ENCODE data around the gene VAMP8.

VAMP8 gene

GRCh38 chr2:85531589-85531988 is 45.8 kb upstream of the VAMP8 start:
- Histone ChIP-seq H3K79me1 (ENCODE audit: low read length) (no peaks in the 10 kb centered on the region), H4K12ac (ENCODE audit: low read depth, low read length) (no peak overlapping the region), H3K9ac (ENCODE audit: low read length) (no peak overlapping the region), H4K91ac (ENCODE audit: low read depth, low read length) (no peak overlapping the region), H3K14ac (ENCODE audit: low read length) (no peak overlapping the region), H2AFZ (ENCODE audit: insufficient read depth, low read length, poor library complexity) (no peak overlapping the region), H3K18ac (ENCODE audit: low read length) (no peak overlapping the region), H3K27me3 (ENCODE audit: insufficient read depth, low read length) (no peaks in the 10 kb centered on the region), H3K4me3 (ENCODE audit: low read depth, low read length) (no peak overlapping the region), H3K79me2 (ENCODE audit: control insufficient read depth, insufficient read depth, low read length, poor library complexity) (no peaks in the 10 kb centered on the region), H2BK5ac (ENCODE audit: low read depth, low read length, poor library complexity) (no peak overlapping the region), H3K9me3 (ENCODE audit: insufficient read depth, low read depth, low read length) (no peaks in the 10 kb centered on the region), H3K4me2 (ENCODE audit: low read length) (no peak overlapping the region), H3K23ac (ENCODE audit: low read length) (no peak overlapping the region), H2BK120ac (ENCODE audit: insufficient read depth, low read length, poor library complexity) (no peak overlapping the region), H4K8ac (ENCODE audit: low read depth, low read length) (no peak overlapping the region), H3K4ac (ENCODE audit: low read depth, low read length) (no peak overlapping the region), H3K36me3 (ENCODE audit: control insufficient read depth in 1 of 2, insufficient read depth in 2 of 2, low read length in 2 of 2) (no peaks in the 10 kb centered on the region), H3K4me1 (ENCODE audit: control insufficient read depth in 1 of 2, insufficient read depth in 2 of 2, low read length in 2 of 2) (no peaks in the 10 kb centered on the region), H3K27ac (ENCODE audit: low read depth, low read length) (no peak overlapping the region), H2AK5ac (ENCODE audit: low read length) (no peak overlapping the region), H2BK12ac (ENCODE audit: low read length) (no peak overlapping the region)
- no CpG with 5 or more reads among the region's 2 CpGs for WGBS (ENCODE audit: extremely low coverage, insufficient coverage, insufficient read length)
- no peak for DNase-seq

DNA sequence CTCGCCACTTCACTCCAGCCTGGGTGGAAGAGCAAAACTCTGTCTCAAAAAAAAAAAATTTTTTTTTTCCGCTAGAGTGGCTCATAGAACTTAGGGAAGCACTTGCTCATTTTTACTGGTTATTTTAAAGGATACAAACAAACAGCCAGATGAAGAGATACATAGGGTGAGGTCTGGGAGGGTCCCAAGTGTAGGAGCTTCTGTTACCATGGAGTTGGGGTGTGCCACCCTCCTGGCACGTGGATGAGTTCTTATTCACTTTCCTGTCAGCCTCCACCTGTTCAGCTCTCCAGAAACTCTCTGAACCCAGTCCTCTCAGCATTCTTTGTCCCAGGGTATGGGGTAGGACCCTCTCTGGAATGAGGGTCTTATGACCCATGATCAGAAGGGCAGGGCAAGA is 43.3 kb upstream of the VAMP8 start:
- Histone ChIP-seq H3K27me3 (ENCODE audit: insufficient read depth, low read length) (no peaks in the 10 kb centered on the region), H2BK12ac (ENCODE audit: low read length) (no peak overlapping the region), H3K4ac (ENCODE audit: low read depth, low read length) (no peak overlapping the region), H3K4me2 (ENCODE audit: low read length) (no peak overlapping the region), H4K12ac (ENCODE audit: low read depth, low read length) (no peak overlapping the region), H3K79me1 (ENCODE audit: low read length) (peaks cover 15% of the 10 kb centered on the region), H3K4me3 (ENCODE audit: low read depth, low read length) (no peak overlapping the region), H2BK5ac (ENCODE audit: low read depth, low read length, poor library complexity) (no peak overlapping the region), H2AK5ac (ENCODE audit: low read length) (no peak overlapping the region), H3K9ac (ENCODE audit: low read length) (no peak overlapping the region), H4K8ac (ENCODE audit: low read depth, low read length) (no peak overlapping the region), H2BK120ac (ENCODE audit: insufficient read depth, low read length, poor library complexity) (no peak overlapping the region), H3K4me1 (ENCODE audit: control insufficient read depth in 1 of 2, insufficient read depth in 2 of 2, low read length in 2 of 2) (peaks cover 0 to 7% of the 10 kb centered on the region in 2 experiments), H3K9me3 (ENCODE audit: insufficient read depth, low read depth, low read length) (peaks cover 1% of the 10 kb centered on the region), H2AFZ (ENCODE audit: insufficient read depth, low read length, poor library complexity) (no peak overlapping the region), H3K79me2 (ENCODE audit: control insufficient read depth, insufficient read depth, low read length, poor library complexity) (peaks cover 13% of the 10 kb centered on the region), H3K36me3 (ENCODE audit: control insufficient read depth in 1 of 2, insufficient read depth in 2 of 2, low read length in 2 of 2) (no peaks in the 10 kb centered on the region), H3K23ac (ENCODE audit: low read length) (no peak overlapping the region), H4K91ac (ENCODE audit: low read depth, low read length) (no peak overlapping the region), H3K14ac (ENCODE audit: low read length) (no peak overlapping the region), H3K27ac (ENCODE audit: low read depth, low read length) (no peak overlapping the region), H3K18ac (ENCODE audit: low read length) (no peak overlapping the region)
- WGBS (ENCODE audit: extremely low coverage, insufficient coverage, insufficient read length), result no CpG with 5 or more reads among the region's 3 CpGs
- DNase-seq, result no peak

DNA sequence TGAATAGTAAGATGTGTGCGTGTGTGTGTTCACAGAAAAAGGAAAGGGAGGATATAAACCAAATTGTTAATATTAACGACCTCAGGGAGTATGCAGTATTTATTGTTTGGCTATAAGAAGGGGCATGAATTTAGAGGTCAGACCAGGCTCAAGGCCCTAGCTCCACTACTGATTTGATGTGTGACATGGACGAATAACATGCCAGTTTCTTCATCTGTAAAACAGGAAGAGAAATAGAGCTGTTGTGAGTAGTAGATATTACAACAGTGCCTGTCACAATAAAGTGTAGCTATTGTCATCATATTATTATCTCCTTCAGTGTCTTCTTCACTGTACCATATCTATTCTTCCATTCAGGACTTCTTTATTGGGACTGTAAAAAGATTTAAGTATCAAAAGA is 42.5 kb upstream of the VAMP8 start:
- no peak overlapping the region for H3K4me2 ChIP-seq (ENCODE audit: low read length)
- peaks cover 21% of the 10 kb centered on the region for H3K79me2 ChIP-seq (ENCODE audit: control insufficient read depth, insufficient read depth, low read length, poor library complexity)
- H3K27me3 ChIP-seq (ENCODE audit: insufficient read depth, low read length), result no peaks in the 10 kb centered on the region
- no peak overlapping the region for H2AK5ac ChIP-seq (ENCODE audit: low read length)
- no CpG with 5 or more reads among the region's 3 CpGs for WGBS (ENCODE audit: extremely low coverage, insufficient coverage, insufficient read length)
- no peak for DNase-seq
- H4K12ac ChIP-seq (ENCODE audit: low read depth, low read length), result no peak overlapping the region
- no peaks in the 10 kb centered on the region for H3K36me3 ChIP-seq (ENCODE audit: control insufficient read depth in 1 of 2, insufficient read depth in 2 of 2, low read length in 2 of 2)
- H3K9me3 ChIP-seq (ENCODE audit: insufficient read depth, low read depth, low read length), result peaks cover 2% of the 10 kb centered on the region
- no peak overlapping the region for H4K91ac ChIP-seq (ENCODE audit: low read depth, low read length)
- no peak overlapping the region for H2AFZ ChIP-seq (ENCODE audit: insufficient read depth, low read length, poor library complexity)
- no peak overlapping the region for H3K4ac ChIP-seq (ENCODE audit: low read depth, low read length)
- H3K23ac ChIP-seq (ENCODE audit: low read length), result no peak overlapping the region
- peaks cover 0 to 7% of the 10 kb centered on the region in 2 experiments for H3K4me1 ChIP-seq (ENCODE audit: control insufficient read depth in 1 of 2, insufficient read depth in 2 of 2, low read length in 2 of 2)
- H3K9ac ChIP-seq (ENCODE audit: low read length), result no peak overlapping the region
- H2BK120ac ChIP-seq (ENCODE audit: insufficient read depth, low read length, poor library complexity), result no peak overlapping the region
- H4K8ac ChIP-seq (ENCODE audit: low read depth, low read length), result no peak overlapping the region
- no peak overlapping the region for H3K4me3 ChIP-seq (ENCODE audit: low read depth, low read length)
- no peak overlapping the region for H3K18ac ChIP-seq (ENCODE audit: low read length)
- no peak overlapping the region for H2BK12ac ChIP-seq (ENCODE audit: low read length)
- H3K79me1 ChIP-seq (ENCODE audit: low read length), result peaks cover 21% of the 10 kb centered on the region
- H2BK5ac ChIP-seq (ENCODE audit: low read depth, low read length, poor library complexity), result no peak overlapping the region
- H3K27ac ChIP-seq (ENCODE audit: low read depth, low read length), result no peak overlapping the region
- H3K14ac ChIP-seq (ENCODE audit: low read length), result no peak overlapping the region

- Histone ChIP-seq H2BK5ac (ENCODE audit: low read depth, low read length, poor library complexity) (no peak overlapping the region), H4K91ac (ENCODE audit: low read depth, low read length) (no peak overlapping the region), H3K27ac (ENCODE audit: low read depth, low read length) (no peak overlapping the region), H3K4ac (ENCODE audit: low read depth, low read length) (no peak overlapping the region), H4K8ac (ENCODE audit: low read depth, low read length) (no peak overlapping the region), H2BK12ac (ENCODE audit: low read length) (no peak overlapping the region), H4K12ac (ENCODE audit: low read depth, low read length) (no peak overlapping the region), H3K4me2 (ENCODE audit: low read length) (no peak overlapping the region), H3K9ac (ENCODE audit: low read length) (no peak overlapping the region), H3K4me1 (ENCODE audit: control insufficient read depth in 1 of 2, insufficient read depth in 2 of 2, low read length in 2 of 2) (peaks cover 0 to 7% of the 10 kb centered on the region in 2 experiments), H2AK5ac (ENCODE audit: low read length) (no peak overlapping the region), H3K79me1 (ENCODE audit: low read length) (peaks cover 21% of the 10 kb centered on the region), H3K9me3 (ENCODE audit: insufficient read depth, low read depth, low read length) (peaks cover 2% of the 10 kb centered on the region), H3K27me3 (ENCODE audit: insufficient read depth, low read length) (no peaks in the 10 kb centered on the region), H3K23ac (ENCODE audit: low read length) (no peak overlapping the region), H3K4me3 (ENCODE audit: low read depth, low read length) (no peak overlapping the region), H3K18ac (ENCODE audit: low read length) (no peak overlapping the region), H3K79me2 (ENCODE audit: control insufficient read depth, insufficient read depth, low read length, poor library complexity) (peaks cover 26% of the 10 kb centered on the region), H2AFZ (ENCODE audit: insufficient read depth, low read length, poor library complexity) (no peak overlapping the region), H3K14ac (ENCODE audit: low read length) (no peak overlapping the region), H2BK120ac (ENCODE audit: insufficient read depth, low read length, poor library complexity) (no peak overlapping the region), H3K36me3 (ENCODE audit: control insufficient read depth in 1 of 2, insufficient read depth in 2 of 2, low read length in 2 of 2) (peaks cover 0 to 1% of the 10 kb centered on the region in 2 experiments)
- no CpG with 5 or more reads among the region's 3 CpGs for WGBS (ENCODE audit: extremely low coverage, insufficient coverage, insufficient read length)
- DNase-seq, result no peak
These were observed 40.9 kb upstream of the VAMP8 start for GRCh38 chr2:85536479-85536878.
